Left lobe of liver (tissue), 2 donors: ENCODE results near the gene TIMM8B. TPM values are rescaled to one million over a fixed set of nuclear protein-coding genes. Genes with fewer than 3 reads are reported as not detected.
A peak's percentile ranks its signal among the peaks of the same experiment; 100 is the strongest.
"Not testable (repeated sequence)": the region's sequence is repeated elsewhere in the genome, so short reads cannot be mapped to it uniquely, and the experiment has no call there.

Experiments used
- ATAC-seq: fragments of 200-7000 bp; cut with Tn5 transposase; one replicate; pipeline ENCODE4 v1.9.1; 2020; ENCODE audit warnings: mild to moderate bottlenecking, moderate library complexity
- DNase-seq: peaks from one replicate; pipeline ENCODE4 v3.0.0-alpha.2; 2020; ENCODE audit warnings: low spot score
- total RNA-seq: library from RNA; stranded (reverse); gene quantifications from one replicate; pipeline ENCODE4 v1.2.1, GENCODE V29; 2021
- donor health status: DM: no; HTN: no; CAD: no; lungs with moderate emphysema.
- donor health status: DM: no; HTN: yes; CAD: no.

Gene TIMM8B
- total RNA-seq, 1 donor from 2014 or later, result 34.5 TPM

DNA sequence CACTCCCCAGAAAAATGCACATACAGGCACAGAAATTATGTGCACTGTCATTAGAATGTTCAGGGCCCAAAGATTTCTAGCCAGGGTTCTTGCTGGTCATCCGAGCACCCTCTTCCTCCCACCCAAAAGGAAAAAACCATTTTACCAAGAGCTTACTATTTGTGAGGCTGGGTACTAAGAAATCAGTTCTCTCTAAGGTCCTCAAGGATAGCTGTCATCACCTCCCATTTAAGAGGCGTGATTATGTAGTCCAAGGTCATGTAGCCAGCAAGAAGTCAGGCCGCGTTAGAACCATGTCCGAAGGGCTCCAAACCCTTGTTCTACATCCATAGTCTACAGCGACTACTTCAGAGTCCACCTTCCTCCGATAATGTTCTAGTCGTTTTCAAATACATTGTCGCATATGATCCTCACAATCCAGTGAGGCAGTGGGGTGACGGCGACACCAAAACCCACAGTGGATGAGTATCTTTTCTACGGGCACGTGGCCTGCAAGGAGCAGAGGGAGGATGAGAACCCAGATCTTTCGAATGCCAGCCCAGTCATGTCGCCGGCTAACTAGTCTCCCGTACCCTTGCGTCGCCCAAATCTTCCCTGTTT is 634 bp downstream of the TIMM8B start:
- DNase-seq, result no peak

DNA sequence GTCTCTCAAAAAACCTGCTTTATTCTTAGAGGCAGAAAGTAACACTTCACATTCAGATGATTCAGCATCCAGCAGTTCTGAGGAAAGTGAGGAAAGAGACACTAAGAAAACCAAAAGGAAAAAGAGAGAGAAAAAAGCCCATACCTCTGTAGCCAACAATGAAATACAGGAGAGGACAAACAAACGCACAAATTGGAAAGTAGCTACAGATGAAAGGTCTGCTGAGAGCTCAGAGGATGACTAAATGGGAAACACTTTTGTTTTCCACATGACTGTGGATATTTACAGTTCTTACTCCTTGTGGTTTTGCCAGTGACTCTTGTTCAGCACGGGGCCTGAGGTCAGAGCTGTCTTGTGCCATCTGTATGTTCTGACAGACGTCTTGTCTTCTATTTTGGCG is 3.8 kb downstream of the TIMM8B start:
- DNase-seq (no peak), ATAC-seq (no peak)

More for the DNA sequence above, 634 bp downstream of the TIMM8B start:
- peak; percentile 59 for ATAC-seq

- ATAC-seq, result peak; percentile 96
- DNase-seq, result peak; percentile 79
These were observed 12.4 kb downstream of the TIMM8B start, which contains the start of the genes NKAPD1 and PIH1D2 for GRCh38 chr11:112073941-112074811. TSS of gene NKAPD1 (plus strand) at chr11:112074299. CDS start at chr11:112075575, 1,276 bp downstream. TSS of gene PIH1D2 (minus strand) at chr11:112074017. CDS start at chr11:112073174, 843 bp downstream.

DNA sequence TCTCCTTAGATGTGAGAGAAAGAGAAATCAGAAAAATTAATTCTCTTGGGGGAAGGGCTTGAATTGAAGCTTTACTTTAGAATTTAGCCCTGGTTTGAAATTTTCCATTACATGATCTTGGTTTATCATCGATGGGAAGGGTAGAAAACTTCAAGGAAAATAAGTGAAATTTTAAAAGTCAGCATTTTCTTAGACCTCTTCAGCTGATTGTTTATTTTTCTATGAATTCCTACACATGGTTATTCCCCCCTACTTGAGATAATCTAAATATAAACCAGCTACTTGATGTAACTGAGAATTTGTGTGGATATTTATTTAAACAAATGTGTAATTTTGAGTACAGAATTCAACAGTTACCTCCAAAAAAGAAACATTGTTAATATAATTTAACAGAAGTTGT is 23.6 kb downstream of the TIMM8B start:
- no peak for ATAC-seq
- DNase-seq, result no peak

GRCh38 chr11:112058103-112058502 is 28.5 kb downstream of the TIMM8B start:
- no peak for ATAC-seq
- no peak for DNase-seq

GRCh38 chr11:112057170-112057569 is 29.4 kb downstream of the TIMM8B start:
- ATAC-seq (no peak), DNase-seq (no peak)

- ATAC-seq, result no peak
- no peak for DNase-seq
These were observed 34.8 kb downstream of the TIMM8B start for GRCh38 chr11:112051768-112052167.

DNA sequence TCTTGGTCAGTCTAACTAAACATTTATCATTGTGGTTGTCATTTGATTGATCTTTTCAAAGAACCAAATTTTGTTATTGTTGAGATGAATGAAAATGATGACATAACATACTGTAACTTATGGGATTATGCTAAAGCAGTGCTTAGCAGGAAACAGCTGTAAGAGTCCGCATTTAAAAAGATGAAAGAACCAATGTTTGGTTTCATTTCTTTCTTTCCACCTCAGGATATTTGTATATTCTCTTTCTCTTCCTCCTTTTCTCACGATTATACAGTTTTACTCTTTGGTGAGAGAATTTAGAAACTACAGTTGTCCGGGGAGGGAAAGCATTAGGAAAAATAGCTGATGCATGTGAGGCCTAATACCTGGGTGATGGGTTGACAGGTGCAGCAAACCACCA is 35.8 kb downstream of the TIMM8B start:
- ATAC-seq, result no peak
- DNase-seq, result no peak

GRCh38 chr11:112049777-112050176 is 36.8 kb downstream of the TIMM8B start:
- no peak for ATAC-seq
- DNase-seq, result no peak

DNA sequence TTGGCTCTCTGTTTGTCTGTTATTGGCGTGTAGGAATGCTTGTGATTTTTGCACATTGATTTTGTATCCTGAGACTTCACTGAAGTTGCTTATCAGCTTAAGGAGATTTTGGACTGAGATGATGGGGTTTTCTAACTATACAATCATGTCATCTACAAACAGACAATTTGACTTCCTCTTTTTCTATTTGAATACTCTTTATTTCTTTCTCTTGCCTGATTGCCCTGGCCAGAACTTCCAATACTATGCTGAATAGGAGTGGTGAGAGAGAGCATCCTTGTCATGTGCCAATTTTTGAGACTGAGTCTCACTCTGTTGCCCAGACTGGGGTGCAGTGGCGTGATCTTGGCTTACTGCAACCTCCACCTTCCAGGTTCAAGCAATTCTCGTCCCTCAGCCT is 38.3 kb downstream of the TIMM8B start:
- not testable (repeated sequence) for ATAC-seq, DNase-seq

GRCh38 chr11:112046647-112047046 is 39.9 kb downstream of the TIMM8B start:
- ATAC-seq, DNase-seq: not testable (repeated sequence)

DNA sequence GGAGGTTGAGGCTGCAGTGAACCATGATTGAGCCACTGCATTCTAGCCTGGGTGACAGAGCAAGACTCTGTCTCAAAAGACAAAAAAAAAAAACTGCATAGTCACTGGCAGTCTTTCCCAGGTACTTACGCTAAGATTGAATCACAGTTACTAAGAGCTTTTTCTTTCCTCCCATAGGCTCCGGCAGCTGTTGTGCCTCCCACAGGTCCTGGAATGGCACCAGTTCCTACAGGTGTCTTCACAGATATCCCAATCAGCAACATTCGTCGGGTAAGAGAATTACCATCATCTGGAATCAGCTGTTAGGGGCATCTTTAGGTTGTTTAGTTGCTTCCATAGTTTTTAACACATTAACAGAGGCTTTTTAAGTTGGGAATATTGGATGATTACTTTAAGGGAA is 41.6 kb downstream of the TIMM8B start:
- DNase-seq (no peak), ATAC-seq (no peak)

DNA sequence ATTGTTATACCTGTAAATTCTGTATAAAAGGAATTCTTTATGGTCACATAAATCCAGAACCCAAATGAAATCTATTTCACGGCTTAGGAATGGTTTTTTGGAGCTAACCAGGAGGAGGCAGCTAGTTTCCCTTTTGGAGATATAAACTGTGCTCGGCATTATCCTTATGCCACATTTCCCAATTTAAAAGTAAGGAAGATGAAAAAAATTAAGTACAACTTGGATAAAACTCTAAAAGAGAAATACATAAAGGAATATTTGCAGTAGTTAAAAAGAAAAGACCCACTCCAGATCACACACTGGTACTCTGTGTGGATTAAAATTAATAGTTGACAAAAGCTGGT is 43.6 kb downstream of the TIMM8B start:
- no peak for DNase-seq
- ATAC-seq, result no peak

GRCh38 chr11:112042161-112042960 is 44.2 kb downstream of the TIMM8B start:
- ATAC-seq (no peak), DNase-seq (no peak)

DNA sequence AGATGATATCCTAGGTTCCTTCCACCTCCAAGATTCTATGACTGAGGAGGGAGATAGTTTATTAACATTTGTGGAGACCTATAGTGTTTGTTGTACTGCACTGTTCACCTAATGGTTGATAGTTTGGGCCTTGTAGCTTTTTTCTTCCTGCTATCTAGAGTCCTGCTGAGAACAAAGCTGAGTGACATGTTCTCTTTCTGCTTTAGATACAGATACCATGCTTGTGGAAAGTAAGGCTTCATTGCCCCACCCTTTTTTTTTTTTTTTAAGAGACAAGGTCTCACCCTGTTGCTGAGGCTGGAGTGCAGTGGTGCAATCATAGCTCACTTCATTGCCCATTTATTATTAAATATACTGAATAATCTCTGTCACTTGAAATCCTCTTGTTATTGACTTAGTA is 49.0 kb downstream of the TIMM8B start:
- no peak for ATAC-seq
- no peak for DNase-seq

Other genes starting within 250 kb of the TIMM8B start
- 15.0 TPM for gene ALG9, start 215.2 kb downstream of the TIMM8B start, total RNA-seq
- gene FDXACB1, start 207.6 kb downstream of the TIMM8B start, total RNA-seq, result 0.70 TPM
- 12.5 TPM for gene CFAP68, start 207.2 kb downstream of the TIMM8B start, total RNA-seq
- 4.8 TPM for gene CRYAB, start 175.0 kb downstream of the TIMM8B start, total RNA-seq
- 0.13 TPM for gene HSPB2, start 174.0 kb downstream of the TIMM8B start, total RNA-seq
- gene C11orf52, start 167.8 kb downstream of the TIMM8B start, total RNA-seq, result 11.8 TPM
- gene DIXDC1, start 149.4 kb downstream of the TIMM8B start, total RNA-seq, result 7.2 TPM
- 9.3 TPM for gene DLAT, start 61.3 kb downstream of the TIMM8B start, total RNA-seq
- gene PIH1D2, start 12.7 kb downstream of the TIMM8B start, total RNA-seq, result 0.91 TPM
- 5.6 TPM for gene NKAPD1, start 12.5 kb downstream of the TIMM8B start, total RNA-seq
- 168 TPM for gene SDHD, start 117 bp upstream of the TIMM8B start, total RNA-seq
- gene IL18, start 77.3 kb upstream of the TIMM8B start, total RNA-seq, result 1.9 TPM
- not detected for gene TEX12, start 80.6 kb upstream of the TIMM8B start, total RNA-seq
- 96.6 TPM for gene BCO2, start 88.8 kb upstream of the TIMM8B start, total RNA-seq
- gene PTS, start 139.7 kb upstream of the TIMM8B start, total RNA-seq, result 41.1 TPM
- gene PLET1, start 174.1 kb upstream of the TIMM8B start, total RNA-seq, result not detected